Ectodermal cell (in vitro differentiated cells): Measurements from ENCODE around the gene WDR62.

Source experiments
- H3K27ac ChIP-seq: 2 replicates; pipeline ENCODE4 v1.7.0; 2013; ENCODE audit warnings: mild to moderate bottlenecking, low read depth, low read length; ENCODE audit not compliant: insufficient read depth, poor library complexity, severe bottlenecking
- H3K27me3 ChIP-seq: 2 replicates; pipeline ENCODE4 v1.7.0; 2013; ENCODE audit warnings: mild to moderate bottlenecking, low read length; ENCODE audit not compliant: insufficient read depth, control insufficient read depth, poor library complexity, severe bottlenecking
- H3K36me3 ChIP-seq: one replicate; pipeline ENCODE4 v1.7.0; 2013; ENCODE audit warnings: low read length; ENCODE audit not compliant: control insufficient read depth, insufficient read depth
- H3K4me1 ChIP-seq: one replicate; pipeline ENCODE4 v1.7.0; 2013; ENCODE audit warnings: low read length; ENCODE audit not compliant: control insufficient read depth, insufficient read depth
- H3K4me3 ChIP-seq: 2 replicates; pipeline ENCODE4 v1.7.0; 2013; ENCODE audit warnings: low read depth, low read length, control low read depth; ENCODE audit not compliant: insufficient read depth
- H3K9me3 ChIP-seq: 2 replicates; pipeline ENCODE4 v1.7.0; 2013; ENCODE audit warnings: mild to moderate bottlenecking, low read length, moderate library complexity; ENCODE audit not compliant: control insufficient read depth
- WGBS, 2 experiments: methylation state at CpG; one replicate each; pipeline ENCODE4 v1.1.7; 2013; ENCODE audit warnings: missing lambda C conversion rate in 2 of 2; 5-methylcytosine and 5-hydroxymethylcytosine counted together

Gene WDR62

DNA sequence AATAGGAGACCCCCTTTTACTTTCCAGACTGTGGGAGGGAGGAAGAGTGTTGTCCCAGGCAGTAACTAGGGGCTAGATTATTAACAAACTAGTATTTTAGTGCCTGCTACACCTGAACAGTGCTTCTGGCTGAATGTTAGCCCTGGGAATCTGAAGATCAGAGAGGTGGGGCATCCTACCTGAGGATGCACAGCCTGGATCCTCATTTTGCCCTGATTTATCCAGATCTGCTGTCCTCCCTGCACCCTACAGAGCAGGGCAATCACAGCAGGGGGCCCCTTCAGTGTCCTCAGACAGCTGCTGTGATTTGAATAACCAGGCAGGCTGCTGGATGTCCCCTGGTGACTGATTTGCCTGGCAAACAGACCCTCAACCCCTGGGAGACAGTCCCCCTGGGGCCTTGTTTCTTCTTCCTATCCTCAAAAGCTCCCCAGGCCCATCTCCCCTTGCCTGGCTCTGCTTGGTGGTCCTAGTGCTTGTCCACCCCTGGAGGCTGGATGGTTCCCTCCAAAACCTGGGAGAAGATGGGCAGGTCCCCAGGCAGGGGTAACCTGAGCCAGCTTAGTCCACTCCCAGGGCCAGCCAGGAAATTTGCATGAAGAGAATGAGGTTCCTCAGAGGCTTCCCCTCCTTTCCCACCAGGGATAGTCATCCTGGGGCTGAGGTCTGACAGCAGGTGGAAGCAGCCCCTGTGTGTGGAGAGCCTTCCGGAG is 55.9 kb downstream of the WDR62 start, which contains the start of gene OVOL3:
Gene OVOL3 (plus strand): TSS at position 657 of the 713 bp plus-strand sequence. CDS start 60 bp downstream, outside the sequence.
- Histone ChIP-seq H3K36me3 (no peaks in the 10 kb centered on the region), H3K9me3 (no peaks in the 10 kb centered on the region), H3K4me1 (peaks cover 16% of the 10 kb centered on the region), H3K4me3 (no peak within 1 kb of the TSS), H3K27ac (peak within 1 kb of the TSS; percentile 38), H3K27me3 (no peaks in the 10 kb centered on the region)
- 19 to 26% methylated on average over 1 of the region's 1 CpG for WGBS, 2 experiments

DNA sequence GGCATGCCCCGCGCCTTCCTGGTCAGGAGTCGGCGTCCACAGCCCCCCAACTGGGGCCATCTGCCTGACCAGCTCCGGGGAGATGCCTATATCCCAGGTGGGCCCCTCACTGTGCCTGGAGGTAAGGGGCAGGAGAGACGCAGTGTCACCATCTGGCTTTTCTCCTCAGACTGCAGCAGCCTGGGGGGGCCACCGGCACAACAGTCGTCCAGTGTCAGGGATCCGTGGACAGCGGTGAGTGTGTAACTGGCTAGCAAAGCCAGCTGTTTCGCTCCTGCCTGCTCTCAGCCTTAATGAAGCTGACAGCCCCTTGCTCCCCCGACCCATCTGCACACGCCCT is 56.5 kb downstream of the WDR62 start:
- Histone ChIP-seq H3K27ac (peak overlapping the region; percentile 38), H3K4me3 (no peak overlapping the region)
- WGBS, 2 experiments, result 46 to 53% methylated on average over 13 of the region's 13 CpGs

DNA sequence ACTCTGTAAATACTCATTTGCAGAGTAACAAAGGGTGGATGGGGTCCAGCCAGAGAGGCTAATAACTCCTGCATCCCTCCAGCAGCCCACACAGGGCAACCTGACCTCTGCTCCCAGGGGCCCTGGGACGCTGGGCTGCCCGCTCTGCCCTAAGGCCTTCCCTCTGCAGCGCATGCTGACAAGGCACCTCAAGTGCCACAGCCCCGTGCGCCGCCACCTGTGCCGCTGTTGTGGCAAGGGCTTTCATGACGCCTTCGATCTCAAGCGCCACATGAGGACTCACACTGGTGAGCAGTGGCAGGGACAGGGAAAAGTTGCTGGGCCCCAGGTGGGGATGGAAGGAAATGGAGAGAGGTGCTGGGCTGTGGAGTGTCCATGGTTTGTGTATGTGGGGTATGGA is 58.0 kb downstream of the WDR62 start:
- H3K4me3 ChIP-seq, result no peak overlapping the region
- H3K4me1 ChIP-seq, result peaks cover 20% of the 10 kb centered on the region
- H3K27me3 ChIP-seq, result no peaks in the 10 kb centered on the region
- no peaks in the 10 kb centered on the region for H3K9me3 ChIP-seq
- WGBS, 2 experiments, result 96 to 97% methylated on average over 10 of the region's 10 CpGs
- no peaks in the 10 kb centered on the region for H3K36me3 ChIP-seq
- no peak overlapping the region for H3K27ac ChIP-seq

More for the DNA sequence above, 56.5 kb downstream of the WDR62 start:
- no peaks in the 10 kb centered on the region for H3K9me3 ChIP-seq
- H3K4me1 ChIP-seq, result peaks cover 19% of the 10 kb centered on the region
- H3K27me3 ChIP-seq, result no peaks in the 10 kb centered on the region
- no peaks in the 10 kb centered on the region for H3K36me3 ChIP-seq

DNA sequence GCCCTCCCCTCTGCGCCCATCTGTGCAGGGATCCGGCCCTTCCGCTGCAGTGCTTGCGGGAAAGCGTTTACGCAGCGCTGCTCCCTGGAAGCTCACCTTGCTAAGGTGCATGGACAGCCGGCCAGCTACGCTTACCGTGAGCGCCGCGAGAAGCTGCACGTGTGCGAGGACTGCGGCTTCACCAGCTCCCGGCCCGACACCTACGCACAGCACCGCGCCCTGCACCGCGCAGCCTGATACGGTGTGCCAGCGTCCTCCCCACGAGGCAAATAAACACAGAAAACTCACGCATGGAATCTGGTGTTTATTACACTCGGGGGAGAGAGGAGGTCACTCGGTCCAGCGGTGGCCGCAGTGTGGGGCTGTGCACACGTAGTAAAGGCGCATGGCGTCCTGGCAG is 58.7 kb downstream of the WDR62 start:
- no peak overlapping the region for H3K27ac ChIP-seq
- peaks cover 20% of the 10 kb centered on the region for H3K4me1 ChIP-seq
- peak overlapping the region; percentile 87 for H3K4me3 ChIP-seq
- WGBS, 2 experiments, result 95 to 96% methylated on average over 34 of the region's 34 CpGs
- no peaks in the 10 kb centered on the region for H3K9me3 ChIP-seq
- H3K27me3 ChIP-seq, result no peaks in the 10 kb centered on the region
- H3K36me3 ChIP-seq, result peaks cover 5% of the 10 kb centered on the region

DNA sequence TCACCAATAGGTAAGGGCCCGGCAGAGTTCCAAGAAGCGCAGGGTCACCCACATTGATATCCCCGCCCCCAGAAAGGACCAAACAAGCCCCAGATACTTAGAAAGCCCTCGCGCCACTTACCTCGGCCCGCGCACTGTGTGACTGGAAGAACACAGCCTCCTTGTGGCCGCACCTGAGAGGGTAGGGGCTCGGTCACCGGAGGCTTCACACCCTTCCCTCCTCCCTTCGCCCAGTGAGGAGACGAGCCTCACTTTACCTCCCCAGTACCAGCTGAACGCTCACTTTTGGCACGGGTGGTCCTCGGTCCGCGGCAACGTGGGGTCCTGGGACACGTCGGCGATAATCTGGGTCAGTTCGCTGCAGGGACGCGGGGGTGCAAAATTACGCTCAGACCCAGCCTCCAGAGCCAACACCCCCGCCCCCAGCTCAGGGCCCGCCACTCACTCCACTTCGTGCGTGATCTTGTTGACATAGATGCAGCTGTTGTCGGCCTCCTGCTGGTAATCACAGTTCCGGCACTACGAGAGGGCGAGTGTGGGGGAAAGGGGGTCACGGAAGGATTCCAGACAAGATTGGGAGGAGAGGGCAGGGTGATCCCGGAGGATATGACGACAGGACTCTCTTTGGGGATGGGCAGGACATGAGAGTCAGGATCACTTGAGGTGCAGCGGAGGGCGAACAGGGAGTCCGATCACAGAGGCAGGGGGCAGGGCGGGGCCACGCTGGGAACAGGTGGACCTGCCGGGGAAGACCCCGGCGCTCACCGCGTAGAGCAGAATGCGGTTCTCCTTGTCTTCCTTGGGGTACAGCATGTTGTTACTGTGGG is 59.4 kb downstream of the WDR62 start:
- peaks cover 10% of the 10 kb centered on the region for H3K36me3 ChIP-seq
- no peaks in the 10 kb centered on the region for H3K9me3 ChIP-seq
- peaks cover 20% of the 10 kb centered on the region for H3K4me1 ChIP-seq
- no peaks in the 10 kb centered on the region for H3K27me3 ChIP-seq
- peak overlapping the region; percentile 87 for H3K4me3 ChIP-seq
- 12 to 13% methylated on average over 48 of the region's 48 CpGs for WGBS, 2 experiments
- peak overlapping the region; percentile 88 for H3K27ac ChIP-seq

DNA sequence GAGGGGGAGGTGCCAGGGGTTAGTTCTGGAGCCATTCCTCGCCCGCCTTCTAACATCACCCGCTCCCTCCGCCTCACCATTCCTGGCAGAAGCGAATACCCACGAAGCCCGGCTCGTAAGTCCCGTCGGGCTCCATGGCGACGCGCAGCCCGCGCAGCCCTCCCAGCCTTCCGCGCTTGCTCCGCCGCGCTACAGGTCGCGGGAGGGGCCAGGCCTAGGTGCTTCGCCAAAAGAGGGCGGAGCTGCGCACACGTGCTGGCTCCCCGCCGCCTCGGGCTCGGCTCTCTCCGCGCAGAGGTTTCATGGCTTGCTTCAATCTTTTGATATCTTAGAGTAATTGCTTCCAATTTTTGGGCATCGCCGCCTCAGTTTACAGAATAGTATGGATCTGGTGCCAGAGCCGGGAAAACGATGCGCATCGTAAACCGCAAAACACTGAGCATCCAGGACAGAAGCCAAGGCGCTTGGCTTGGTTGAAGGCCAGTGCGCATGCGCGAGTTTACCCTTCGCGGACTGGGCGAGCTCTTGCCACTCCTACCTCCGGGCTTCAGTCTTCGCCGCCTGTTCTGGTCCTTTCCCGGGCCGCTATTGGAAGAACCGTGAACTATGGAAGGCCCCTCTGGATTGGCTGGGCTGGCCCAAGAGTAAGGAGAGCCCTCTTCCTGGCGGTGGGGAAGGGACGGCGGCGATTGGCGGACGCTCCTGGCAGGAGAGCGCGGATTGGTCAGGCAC is 60.2 kb downstream of the WDR62 start, which contains the start of gene POLR2I:
Gene POLR2I (minus strand): TSS at position 155 of the 732 bp plus-strand sequence. CDS start 19 bp downstream, at position 136.
- H3K27ac ChIP-seq, result peak within 1 kb of the TSS; percentile 88
- H3K27me3 ChIP-seq, result no peaks in the 10 kb centered on the region
- H3K36me3 ChIP-seq, result peaks cover 11% of the 10 kb centered on the region
- peaks cover 20% of the 10 kb centered on the region for H3K4me1 ChIP-seq
- peak within 1 kb of the TSS; percentile 87 for H3K4me3 ChIP-seq
- 0% methylated on average over 60 of the region's 60 CpGs for WGBS, 2 experiments
- no peaks in the 10 kb centered on the region for H3K9me3 ChIP-seq

DNA sequence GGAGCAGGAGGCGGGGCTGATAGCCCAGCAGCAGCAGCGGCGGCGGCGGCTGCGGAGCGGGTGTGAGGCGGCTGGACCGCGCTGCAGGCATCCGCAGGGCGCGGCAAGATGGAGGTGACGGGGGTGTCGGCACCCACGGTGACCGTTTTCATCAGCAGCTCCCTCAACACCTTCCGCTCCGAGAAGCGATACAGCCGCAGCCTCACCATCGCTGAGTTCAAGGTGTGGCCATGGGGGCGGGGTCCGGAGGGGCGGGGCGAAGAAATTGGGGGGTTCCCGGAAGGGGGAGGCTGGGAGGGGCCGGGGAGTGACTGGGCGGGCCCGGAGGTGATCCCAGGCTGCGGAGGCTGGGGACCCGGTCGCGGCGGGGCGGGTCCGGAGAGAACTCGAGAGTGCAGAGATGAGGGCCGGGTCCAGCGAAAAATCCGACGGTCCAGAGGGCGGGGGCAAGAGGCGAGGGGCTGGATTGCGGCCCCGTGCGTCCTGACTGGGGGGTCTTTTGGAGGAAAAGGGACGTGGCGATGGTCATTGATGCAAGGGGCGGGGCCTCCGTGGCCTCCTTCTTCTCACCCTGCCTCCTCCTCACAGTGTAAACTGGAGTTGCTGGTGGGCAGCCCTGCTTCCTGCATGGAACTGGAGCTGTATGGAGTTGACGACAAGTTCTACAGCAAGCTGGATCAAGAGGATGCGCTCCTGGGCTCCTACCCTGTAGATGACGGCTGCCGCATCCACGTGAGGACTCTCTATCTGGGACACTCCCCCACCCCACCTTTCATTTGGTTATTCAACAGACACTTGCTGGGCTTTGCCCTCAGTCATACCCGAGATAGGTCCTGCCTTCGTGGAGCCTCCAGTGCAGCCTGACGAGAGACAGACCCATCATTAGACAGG is 61.0 kb downstream of the WDR62 start, which contains the start of gene TBCB:
Gene TBCB (plus strand): TSS at position 16 of the 891 bp plus-strand sequence. CDS start 93 bp downstream, at position 109.
- Histone ChIP-seq H3K4me3 (peak within 1 kb of the TSS; percentile 87), H3K9me3 (no peaks in the 10 kb centered on the region), H3K27me3 (no peaks in the 10 kb centered on the region), H3K27ac (peak within 1 kb of the TSS; percentile 88), H3K36me3 (peaks cover 11% of the 10 kb centered on the region), H3K4me1 (peaks cover 24% of the 10 kb centered on the region)
- 5 to 6% methylated on average over 59 of the region's 59 CpGs for WGBS, 2 experiments

DNA sequence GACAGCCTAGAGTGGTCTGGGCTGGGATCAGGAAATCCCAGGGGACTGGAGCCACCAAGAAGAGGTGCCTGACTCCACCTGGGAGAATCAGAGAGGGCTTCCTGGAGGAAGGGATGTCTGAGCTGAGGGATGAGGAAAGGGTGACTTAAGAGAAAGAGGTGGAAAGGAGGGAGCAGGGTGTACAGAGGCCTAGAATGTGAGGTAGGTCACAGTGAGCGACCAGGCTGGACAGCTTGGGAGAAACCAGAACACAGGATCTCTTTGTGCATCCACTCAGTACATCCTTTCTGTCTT is 61.6 kb downstream of the WDR62 start:
- peak overlapping the region; percentile 87 for H3K4me3 ChIP-seq
- H3K27ac ChIP-seq, result no peak overlapping the region
- H3K27me3 ChIP-seq, result no peaks in the 10 kb centered on the region
- H3K4me1 ChIP-seq, result peaks cover 18% of the 10 kb centered on the region
- WGBS, 2 experiments, result 90 to 96% methylated on average over 1 of the region's 1 CpG
- H3K9me3 ChIP-seq, result no peaks in the 10 kb centered on the region
- H3K36me3 ChIP-seq, result peaks cover 11% of the 10 kb centered on the region

DNA sequence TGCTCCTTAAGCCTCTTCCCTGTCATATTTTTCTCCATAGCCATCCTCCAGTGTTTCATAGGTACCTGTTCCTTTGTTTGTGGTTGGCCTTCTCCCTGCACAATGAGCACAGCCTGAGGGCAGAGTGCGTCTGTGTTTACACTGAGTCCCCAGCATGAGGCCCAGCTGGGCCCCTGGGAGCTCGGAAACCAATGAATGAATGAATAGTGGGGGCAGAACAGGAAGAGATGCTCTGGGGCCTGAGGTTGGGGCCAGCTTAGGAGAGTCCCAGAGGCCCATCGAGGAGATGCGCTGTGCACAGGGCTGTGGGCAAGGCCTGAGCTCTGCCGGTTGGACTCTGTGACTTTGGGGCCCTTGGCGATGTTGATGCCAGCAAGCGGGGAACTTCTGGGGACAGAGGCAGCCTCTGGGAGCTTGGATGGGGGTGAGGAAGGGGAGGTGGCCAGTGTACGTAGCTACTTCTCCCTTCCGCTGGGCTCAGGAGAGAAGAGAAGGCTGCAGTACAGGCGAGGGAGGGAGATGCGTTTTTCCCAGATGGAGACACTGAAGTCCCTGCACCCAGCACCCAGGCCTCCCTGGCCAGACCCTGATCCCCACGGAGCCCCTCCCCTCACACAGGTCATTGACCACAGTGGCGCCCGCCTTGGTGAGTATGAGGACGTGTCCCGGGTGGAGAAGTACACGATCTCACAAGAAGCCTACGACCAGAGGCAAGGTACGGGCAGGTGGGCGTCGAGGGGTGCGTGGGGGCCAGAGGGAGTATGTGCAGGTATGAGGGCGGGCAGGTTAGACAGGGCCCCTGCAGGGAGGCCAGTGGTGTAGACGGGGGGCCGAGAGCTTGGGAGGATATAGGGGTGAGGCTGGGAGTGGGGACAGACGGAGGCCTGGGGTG is 65.6 kb downstream of the WDR62 start:
- Histone ChIP-seq H3K9me3 (no peaks in the 10 kb centered on the region), H3K36me3 (peaks cover 22% of the 10 kb centered on the region), H3K27me3 (no peaks in the 10 kb centered on the region), H3K4me1 (peaks cover 8% of the 10 kb centered on the region), H3K4me3 (no peak overlapping the region), H3K27ac (no peak overlapping the region)
- whole genome bisulfite sequencing, 2 experiments, result 84 to 86% methylated on average over 26 of the region's 26 CpGs
